Erythroblast (primary cell): ENCODE measurements around the gene MAP4K2.

Experiments used
- GATA1 ChIP-seq: IDR thresholded peaks from 2 replicates; pipeline ENCODE4 v1.6.1; 2011; ENCODE audit warnings: low read depth, mild to moderate bottlenecking, control low read depth, low read length, moderate library complexity
- POLR2A ChIP-seq: IDR thresholded peaks from 2 replicates; pipeline ENCODE4 v1.6.1; 2011; ENCODE audit warnings: mild to moderate bottlenecking, low read length

GRCh38 chr11:64751136-64751535, 51.9 kb downstream of the MAP4K2 start:
- no peak for TF ChIP-seq POLR2A
- TF ChIP-seq GATA1 = no peak
